Measurements from ENCODE around the gene OR7G2.

GRCh38 chr19:9140159-9140874, 33.0 kb upstream of the OR7G2 start, which contains the start of gene ZNF317:
- TF ChIP-seq POLR2AphosphoS5 (IDR thresholded peaks at IDR 0.05), result peak; percentile 51 to 83 (median 80)
- TF ChIP-seq CTCF (IDR thresholded peaks at IDR 0.05), result no peak
- TF ChIP-seq POLR2A (IDR thresholded peaks at IDR 0.05), result peak in 1 of 4 donors; percentile 14
- peak; percentile 22 for TF ChIP-seq EP300 (IDR thresholded peaks at IDR 0.05)
